Cardiac fibroblast (primary cell): ENCODE data around the gene FAM78B.

Experiments used
- DNase-seq, 2 donors: peaks; one replicate each; pipeline versions ENCODE4 v3.0.0 to v3.0.0-alpha.2; 2010; ENCODE audit warnings: low read depth in 2 of 2
- H3K4me3 ChIP-seq, 2 donors: replicated peaks in 1 of 2; 1 replicate in 1 of 2; 2 replicates in 1 of 2; pipeline ENCODE4 v1.5.1; 2011; ENCODE audit warnings: low read depth in 2 of 2, low read length in 2 of 2, mild to moderate bottlenecking in 2 of 2, moderate library complexity in 1 of 2
- CTCF ChIP-seq: IDR thresholded peaks from one replicate; pipeline ENCODE4 v1.5.1; 2011; ENCODE audit warnings: low read depth, mild to moderate bottlenecking, low read length, inconsistent platforms

FAM78B gene

GRCh38 chr1:166082601-166083000, 84.2 kb downstream of the FAM78B start:
- no peak for DNase-seq
- no peak for TF ChIP-seq CTCF
- H3K4me3 ChIP-seq, result no peak overlapping the region

GRCh38 chr1:166080967-166081870, 85.6 kb downstream of the FAM78B start:
- H3K4me3 ChIP-seq, result no peak overlapping the region
- no peak for TF ChIP-seq CTCF
- peak in 1 of 2 donors; percentile 40 for DNase-seq

GRCh38 chr1:166080277-166080966, 86.4 kb downstream of the FAM78B start:
- no peak for DNase-seq
- H3K4me3 ChIP-seq, result no peak overlapping the region
- no peak for TF ChIP-seq CTCF

- no peak for TF ChIP-seq CTCF
- DNase-seq, result no peak
- no peak overlapping the region for H3K4me3 ChIP-seq
These were observed 87.5 kb downstream of the FAM78B start for GRCh38 chr1:166079276-166079675.

GRCh38 chr1:166073489-166073888, 93.3 kb downstream of the FAM78B start:
- TF ChIP-seq CTCF, result no peak
- DNase-seq, result peak in 1 of 2 donors; percentile 2
- no peak overlapping the region for H3K4me3 ChIP-seq

- no peak overlapping the region for H3K4me3 ChIP-seq
- DNase-seq, result peak in 1 of 2 donors; percentile 16
- no peak for TF ChIP-seq CTCF
These were observed 97.4 kb downstream of the FAM78B start for GRCh38 chr1:166069390-166069789.
